Spinal cord (tissue), 10 donors: ENCODE measurements around the gene FOXP4. TPM values are rescaled to one million over a fixed set of nuclear protein-coding genes. Genes with fewer than 3 reads are reported as not detected.

Experiments
- DNase-seq, 6 donors: peaks; one replicate each; pipeline versions ENCODE4 v3.0.0 to v3.0.0-alpha.2; 2013 to 2015; ENCODE audit warnings: low spot score in 6 of 6, low read depth in 4 of 6
- H3K27ac ChIP-seq: one replicate; pipeline ENCODE4 v1.5.1; 2013; ENCODE audit warnings: low read depth, low read length, control low read depth
- H3K27me3 ChIP-seq: one replicate; pipeline ENCODE4 v1.6.1; 2013; ENCODE audit warnings: low read length; ENCODE audit not compliant: control insufficient read depth, insufficient read depth
- H3K36me3 ChIP-seq: one replicate; pipeline ENCODE4 v1.6.1; 2013; ENCODE audit warnings: low read length; ENCODE audit not compliant: control insufficient read depth, insufficient read depth
- H3K4me1 ChIP-seq: one replicate; pipeline ENCODE4 v1.6.1; 2013; ENCODE audit warnings: low read length; ENCODE audit not compliant: control insufficient read depth, insufficient read depth
- H3K4me3 ChIP-seq: one replicate; pipeline ENCODE4 v1.5.1; 2013; ENCODE audit warnings: low read depth, low read length, control low read depth
- H3K9me3 ChIP-seq: one replicate; pipeline ENCODE4 v1.6.1; 2013; ENCODE audit warnings: low read length; ENCODE audit not compliant: control insufficient read depth, insufficient read depth
- WGBS: methylation state at CpG from one replicate; pipeline ENCODE4 v1.1.5; 2013; ENCODE audit warnings: missing lambda C conversion rate; ENCODE audit not compliant: insufficient coverage; 5-methylcytosine and 5-hydroxymethylcytosine counted together
- polyA plus RNA-seq, 2 donors: library from polyadenylated mRNA; unstranded; fragments of 120-200 nt; gene quantifications; one replicate each; pipeline ENCODE4 v1.2.1, GENCODE V29; 2013; ENCODE audit not compliant: insufficient read length in 2 of 2
- total RNA-seq, 2 donors: library from RNA; depleted of rRNA in 1 of 2; stranded (reverse); fragments of 120-200 nt in 1 of 2; fragments of >200 nt in 1 of 2; gene quantifications; one replicate each; pipeline versions ENCODE4 v1.2.3 to v1.2.4, GENCODE V29; 2013 to 2014
- donor health status: healthy.

The FOXP4 gene
- total and polyA plus RNA-seq, 4 donors = 3.5 to 27.8 (median 12.0) TPM

GRCh38 chr6:41563060-41563776 lies 17.0 kb downstream of the FOXP4 start:
- no peak for DNase-seq
- Histone ChIP-seq H3K4me1 (peaks cover 25% of the 10 kb centered on the region), H3K9me3 (no peaks in the 10 kb centered on the region), H3K27ac (no peak overlapping the region), H3K4me3 (no peak overlapping the region), H3K27me3 (peaks cover 30% of the 10 kb centered on the region), H3K36me3 (peaks cover 25% of the 10 kb centered on the region)
- 82% methylated on average over 4 of the region's 8 CpGs for WGBS

GRCh38 chr6:41564448-41565142 lies 18.4 kb downstream of the FOXP4 start:
- DNase-seq = no peak
- no peak overlapping the region for H3K4me3 ChIP-seq
- no peak overlapping the region for H3K27ac ChIP-seq
- H3K9me3 ChIP-seq = no peaks in the 10 kb centered on the region
- H3K36me3 ChIP-seq = peaks cover 25% of the 10 kb centered on the region
- peaks cover 39% of the 10 kb centered on the region for H3K4me1 ChIP-seq
- peaks cover 20% of the 10 kb centered on the region for H3K27me3 ChIP-seq
- WGBS = 100% methylated on average over 3 of the region's 5 CpGs

GRCh38 chr6:41565701-41566100 lies 19.5 kb downstream of the FOXP4 start:
- Histone ChIP-seq H3K4me1 (peaks cover 42% of the 10 kb centered on the region), H3K4me3 (no peak overlapping the region), H3K36me3 (peaks cover 21% of the 10 kb centered on the region), H3K27me3 (peaks cover 16% of the 10 kb centered on the region), H3K27ac (no peak overlapping the region), H3K9me3 (no peaks in the 10 kb centered on the region)
- 98% methylated on average over 11 of the region's 13 CpGs for WGBS
- DNase-seq = no peak

- Histone ChIP-seq H3K4me3 (no peak overlapping the region), H3K27me3 (peaks cover 5% of the 10 kb centered on the region), H3K27ac (no peak overlapping the region), H3K4me1 (peaks cover 38% of the 10 kb centered on the region), H3K36me3 (peaks cover 18% of the 10 kb centered on the region), H3K9me3 (no peaks in the 10 kb centered on the region)
- no peak for DNase-seq
- 100% methylated on average over 1 of the region's 1 CpG for WGBS
Observed at GRCh38 chr6:41566961-41567360, 20.8 kb downstream of the FOXP4 start.

- no CpG with 5 or more reads among the region's 1 CpG for WGBS
- peak in 1 of 6 donors; percentile 47 for DNase-seq
- Histone ChIP-seq H3K4me3 (no peak overlapping the region), H3K36me3 (peaks cover 18% of the 10 kb centered on the region), H3K9me3 (no peaks in the 10 kb centered on the region), H3K27ac (no peak overlapping the region), H3K27me3 (peaks cover 2% of the 10 kb centered on the region), H3K4me1 (peaks cover 36% of the 10 kb centered on the region)
Observed at GRCh38 chr6:41567684-41568083, 21.5 kb downstream of the FOXP4 start.

- DNase-seq = no peak
- peak overlapping the region; percentile 8 for H3K27ac ChIP-seq
- peaks cover 16% of the 10 kb centered on the region for H3K36me3 ChIP-seq
- H3K9me3 ChIP-seq = no peaks in the 10 kb centered on the region
- 83% methylated on average over 1 of the region's 6 CpGs for WGBS
- peaks cover 2% of the 10 kb centered on the region for H3K27me3 ChIP-seq
- peaks cover 36% of the 10 kb centered on the region for H3K4me1 ChIP-seq
- no peak overlapping the region for H3K4me3 ChIP-seq
Observed at GRCh38 chr6:41568202-41568584, 22.0 kb downstream of the FOXP4 start.

GRCh38 chr6:41568585-41569384 lies 22.6 kb downstream of the FOXP4 start:
- WGBS = 56% methylated on average over 12 of the region's 13 CpGs
- DNase-seq = no peak
- Histone ChIP-seq H3K36me3 (peaks cover 16% of the 10 kb centered on the region), H3K27ac (peak overlapping the region; percentile 63), H3K4me3 (no peak overlapping the region), H3K27me3 (peaks cover 2% of the 10 kb centered on the region), H3K9me3 (no peaks in the 10 kb centered on the region), H3K4me1 (peaks cover 36% of the 10 kb centered on the region)

- H3K4me1 ChIP-seq = peaks cover 36% of the 10 kb centered on the region
- H3K9me3 ChIP-seq = no peaks in the 10 kb centered on the region
- WGBS = 83% methylated on average over 1 of the region's 5 CpGs
- peaks cover 2% of the 10 kb centered on the region for H3K27me3 ChIP-seq
- no peak overlapping the region for H3K4me3 ChIP-seq
- H3K27ac ChIP-seq = peak overlapping the region; percentile 49
- no peak for DNase-seq
- peaks cover 16% of the 10 kb centered on the region for H3K36me3 ChIP-seq
Observed at GRCh38 chr6:41570259-41570615, 24.1 kb downstream of the FOXP4 start.

- H3K27ac ChIP-seq = peak overlapping the region; percentile 49
- peaks cover 2% of the 10 kb centered on the region for H3K27me3 ChIP-seq
- DNase-seq = no peak
- peaks cover 8% of the 10 kb centered on the region for H3K36me3 ChIP-seq
- no peaks in the 10 kb centered on the region for H3K9me3 ChIP-seq
- WGBS = 63% methylated on average over 9 of the region's 15 CpGs
- peaks cover 36% of the 10 kb centered on the region for H3K4me1 ChIP-seq
- no peak overlapping the region for H3K4me3 ChIP-seq
Observed at GRCh38 chr6:41571021-41571780, 25.0 kb downstream of the FOXP4 start.
